WERI-Rb-1 (cell line): ENCODE results near the gene UACA.

Source experiments
- DNase-seq: peaks from one replicate; pipeline ENCODE4 v3.0.0-alpha.2; 2020
- H3K27ac ChIP-seq: fragments of 250-450 bp; sonication (Bioruptor Pico); 2 replicates; pipeline ENCODE4 v1.5.1; 2020; ENCODE audit warnings: mild to moderate bottlenecking, moderate library complexity
- H3K27me3 ChIP-seq: fragments of 250-450 bp; sonication (Bioruptor Pico); 2 replicates; pipeline ENCODE4 v1.5.1; 2021; ENCODE audit warnings: mild to moderate bottlenecking, low read depth, moderate library complexity; ENCODE audit not compliant: insufficient read depth, severe bottlenecking
- H3K36me3 ChIP-seq: fragments of 250-450 bp; sonication (Bioruptor Pico); 2 replicates; pipeline ENCODE4 v1.5.1; 2020; ENCODE audit warnings: mild to moderate bottlenecking, moderate library complexity
- H3K4me3 ChIP-seq: 2 replicates; pipeline ENCODE4 v1.5.1; 2011; ENCODE audit warnings: low read depth, mild to moderate bottlenecking, control low read depth, low read length
- H3K9me3 ChIP-seq: fragments of 250-450 bp; sonication (Bioruptor Pico); 2 replicates; pipeline ENCODE4 v1.5.1; 2021; ENCODE audit warnings: mild to moderate bottlenecking, moderate library complexity; ENCODE audit not compliant: severe bottlenecking
- TF ChIP-seq, protein P1 (sequence below): IDR thresholded peaks from 2 replicates; pipeline ENCODE4 v1.5.1; 2011; ENCODE audit warnings: low read depth, mild to moderate bottlenecking, control low read depth, inconsistent platforms, low read length

UACA gene

GRCh38 chr15:70762469-70763119, 764 bp downstream of the UACA start:
- H3K27ac ChIP-seq = no peak overlapping the region; the same call in 1 of the 2 replicates
- no peaks in the 10 kb centered on the region for H3K9me3 ChIP-seq
- peak overlapping the region; percentile 75 for H3K4me3 ChIP-seq
- DNase-seq = peak; percentile 35
- no peaks in the 10 kb centered on the region; the same call in 1 of the 2 replicates for H3K36me3 ChIP-seq
- TF ChIP-seq, protein P1, sequence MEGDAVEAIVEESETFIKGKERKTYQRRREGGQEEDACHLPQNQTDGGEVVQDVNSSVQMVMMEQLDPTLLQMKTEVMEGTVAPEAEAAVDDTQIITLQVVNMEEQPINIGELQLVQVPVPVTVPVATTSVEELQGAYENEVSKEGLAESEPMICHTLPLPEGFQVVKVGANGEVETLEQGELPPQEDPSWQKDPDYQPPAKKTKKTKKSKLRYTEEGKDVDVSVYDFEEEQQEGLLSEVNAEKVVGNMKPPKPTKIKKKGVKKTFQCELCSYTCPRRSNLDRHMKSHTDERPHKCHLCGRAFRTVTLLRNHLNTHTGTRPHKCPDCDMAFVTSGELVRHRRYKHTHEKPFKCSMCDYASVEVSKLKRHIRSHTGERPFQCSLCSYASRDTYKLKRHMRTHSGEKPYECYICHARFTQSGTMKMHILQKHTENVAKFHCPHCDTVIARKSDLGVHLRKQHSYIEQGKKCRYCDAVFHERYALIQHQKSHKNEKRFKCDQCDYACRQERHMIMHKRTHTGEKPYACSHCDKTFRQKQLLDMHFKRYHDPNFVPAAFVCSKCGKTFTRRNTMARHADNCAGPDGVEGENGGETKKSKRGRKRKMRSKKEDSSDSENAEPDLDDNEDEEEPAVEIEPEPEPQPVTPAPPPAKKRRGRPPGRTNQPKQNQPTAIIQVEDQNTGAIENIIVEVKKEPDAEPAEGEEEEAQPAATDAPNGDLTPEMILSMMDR = no peak
- H3K27me3 ChIP-seq = no peaks in the 10 kb centered on the region

DNA sequence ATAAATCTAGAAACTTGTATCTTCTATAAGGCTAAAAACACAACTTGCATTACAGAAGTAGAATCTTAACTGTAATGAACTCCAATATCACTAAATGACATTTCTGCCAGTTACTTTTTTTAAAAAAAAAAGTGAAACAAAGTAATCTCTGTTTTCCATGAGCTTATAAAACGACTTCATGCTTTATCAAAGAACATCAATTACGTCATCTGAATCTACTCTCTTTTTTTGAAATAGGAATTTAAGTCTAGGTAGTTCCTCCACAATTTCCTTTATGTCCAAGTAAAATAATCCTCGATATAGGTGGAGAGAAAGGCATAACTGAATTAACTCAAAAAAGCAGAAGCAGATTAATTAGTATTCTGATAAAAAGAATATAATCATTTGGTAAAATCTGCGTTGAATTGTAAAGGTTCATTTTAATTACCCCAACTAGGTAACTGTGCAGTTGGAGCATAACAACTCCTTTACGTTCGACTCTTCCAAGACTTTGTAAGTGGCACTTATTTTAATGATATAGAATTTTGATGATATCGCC, 1.4 kb downstream of the UACA start:
- Histone ChIP-seq H3K4me3 (peak overlapping the region; percentile 75), H3K36me3 (no peaks in the 10 kb centered on the region; the same call in 1 of the 2 replicates), H3K9me3 (no peaks in the 10 kb centered on the region), H3K27ac (no peak overlapping the region), H3K27me3 (no peaks in the 10 kb centered on the region)
- TF ChIP-seq, protein P1 = no peak
- no peak for DNase-seq

DNA sequence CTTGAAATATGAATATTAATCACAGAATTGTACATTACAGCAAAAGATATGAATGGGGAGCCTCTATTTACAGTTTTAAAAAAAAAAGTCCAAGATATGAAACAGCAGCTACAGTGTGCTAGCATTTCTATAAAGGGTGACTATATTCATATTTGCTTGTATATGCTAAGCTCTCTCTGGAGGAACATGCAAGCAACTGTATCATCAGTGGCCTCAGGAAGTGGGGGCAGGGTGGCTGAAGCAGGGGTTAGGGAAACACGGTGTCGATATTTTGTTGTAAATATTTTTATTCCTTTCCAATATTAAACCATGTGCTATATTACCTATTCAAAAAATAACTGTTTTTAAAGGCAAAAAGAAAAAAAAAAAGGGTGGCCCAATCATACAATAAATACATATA, 2.3 kb downstream of the UACA start:
- TF ChIP-seq, protein P1 = no peak
- Histone ChIP-seq H3K27me3 (no peaks in the 10 kb centered on the region), H3K36me3 (no peaks in the 10 kb centered on the region; the same call in 1 of the 2 replicates), H3K4me3 (no peak overlapping the region), H3K9me3 (no peaks in the 10 kb centered on the region), H3K27ac (no peak overlapping the region)
- no peak for DNase-seq

DNA sequence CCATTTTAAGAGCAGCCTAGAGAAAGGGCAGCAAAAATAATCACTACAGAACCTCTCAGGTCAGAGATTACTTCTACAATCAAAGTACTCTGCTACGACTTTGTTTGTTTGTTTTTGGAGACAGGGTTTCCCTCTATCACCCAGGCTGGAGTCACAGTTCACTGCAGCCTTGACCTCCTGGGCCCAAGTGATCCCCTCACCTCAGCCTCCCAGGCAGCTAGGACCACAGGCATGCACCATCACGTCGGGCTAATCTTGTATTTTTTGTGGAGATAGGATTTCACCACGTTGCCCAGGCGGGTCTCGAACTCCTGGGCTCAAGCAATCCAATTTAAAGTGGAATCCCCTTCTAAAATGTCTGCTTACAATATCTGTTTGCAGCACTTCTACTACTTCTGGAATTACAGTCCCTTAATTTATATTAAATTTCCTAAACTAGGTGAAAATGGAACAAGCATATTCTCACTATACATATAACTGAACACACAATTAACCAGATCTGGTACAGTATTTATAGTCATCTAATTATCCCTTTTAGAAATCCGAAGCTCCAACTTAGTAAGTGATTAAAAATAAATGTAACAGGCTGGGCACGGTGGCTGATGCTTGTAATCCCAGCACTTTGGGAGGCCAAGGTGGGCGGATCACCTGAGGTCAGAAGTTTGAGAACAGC, 4.4 kb downstream of the UACA start:
- no peak for DNase-seq
- no peak overlapping the region for H3K4me3 ChIP-seq
- H3K9me3 ChIP-seq = no peaks in the 10 kb centered on the region
- no peaks in the 10 kb centered on the region for H3K27me3 ChIP-seq
- TF ChIP-seq, protein P1 = no peak
- no peaks in the 10 kb centered on the region; the same call in 1 of the 2 replicates for H3K36me3 ChIP-seq
- no peak overlapping the region for H3K27ac ChIP-seq

GRCh38 chr15:70757627-70758026, 5.7 kb downstream of the UACA start:
- TF ChIP-seq, protein P1 = no peak
- no peak for DNase-seq
- Histone ChIP-seq H3K9me3 (no peaks in the 10 kb centered on the region), H3K27me3 (no peaks in the 10 kb centered on the region), H3K27ac (no peak overlapping the region), H3K36me3 (no peaks in the 10 kb centered on the region), H3K4me3 (no peak overlapping the region)
